ENCODE data around the gene TTLL12.
A peak's percentile ranks its signal among the peaks of the same experiment; 100 is the strongest.

TTLL12 gene

GRCh38 chr22:43186272-43187170 is at the start of gene TTLL12:
Gene TTLL12, minus strand, starts transcription at chr22:43187134. Its CDS starts 65 bp downstream, at chr22:43187069.
- no peaks in the 10 kb centered on the region for H3K9me3 ChIP-seq (ENCODE audit: control insufficient read depth in 1 of 2, low read length in 2 of 2)
- peaks cover 0 to 14% of the 10 kb centered on the region in 2 donors for H3K4me1 ChIP-seq (ENCODE audit: control insufficient read depth in 1 of 2, insufficient read depth in 2 of 2, low read length in 2 of 2)
- H3K4me3 ChIP-seq (ENCODE audit: low read depth in 1 of 2, low read length in 2 of 2): peak within 1 kb of the TSS; percentile 76 to 77
- no peaks in the 10 kb centered on the region for H3K27me3 ChIP-seq (ENCODE audit: low read depth, low read length)
- H3K27ac ChIP-seq (ENCODE audit: low read length): peak within 1 kb of the TSS; percentile 87
- peaks cover 0 to 5% of the 10 kb centered on the region in 2 donors for H3K36me3 ChIP-seq (ENCODE audit: control insufficient read depth in 1 of 2, insufficient read depth in 2 of 2, low read length in 2 of 2)

- H3K36me3 ChIP-seq (ENCODE audit: control insufficient read depth in 1 of 2, insufficient read depth in 2 of 2, low read length in 2 of 2): no peaks in the 10 kb centered on the region
- peaks cover 0 to 8% of the 10 kb centered on the region in 2 donors for H3K4me1 ChIP-seq (ENCODE audit: control insufficient read depth in 1 of 2, insufficient read depth in 2 of 2, low read length in 2 of 2)
- no peak overlapping the region for H3K4me3 ChIP-seq (ENCODE audit: low read depth in 1 of 2, low read length in 2 of 2)
- no peaks in the 10 kb centered on the region for H3K27me3 ChIP-seq (ENCODE audit: low read depth, low read length)
- H3K27ac ChIP-seq (ENCODE audit: low read length): no peak overlapping the region
- H3K9me3 ChIP-seq (ENCODE audit: control insufficient read depth in 1 of 2, low read length in 2 of 2): no peaks in the 10 kb centered on the region
Measured at GRCh38 chr22:43235445-43236409, 48.8 kb upstream of the TTLL12 start.

- H3K9me3 ChIP-seq (ENCODE audit: control insufficient read depth in 1 of 2, low read length in 2 of 2): no peaks in the 10 kb centered on the region
Measured at GRCh38 chr22:43234264-43234988, 47.5 kb upstream of the TTLL12 start.

GRCh38 chr22:43233529-43233928 is 46.6 kb upstream of the TTLL12 start:
- Histone ChIP-seq H3K9me3 (ENCODE audit: control insufficient read depth in 1 of 2, low read length in 2 of 2) (no peaks in the 10 kb centered on the region), H3K27me3 (ENCODE audit: low read depth, low read length) (no peaks in the 10 kb centered on the region), H3K4me3 (ENCODE audit: low read depth in 1 of 2, low read length in 2 of 2) (no peak overlapping the region), H3K36me3 (ENCODE audit: control insufficient read depth in 1 of 2, insufficient read depth in 2 of 2, low read length in 2 of 2) (no peaks in the 10 kb centered on the region), H3K27ac (ENCODE audit: low read length) (no peak overlapping the region), H3K4me1 (ENCODE audit: control insufficient read depth in 1 of 2, insufficient read depth in 2 of 2, low read length in 2 of 2) (no peaks in the 10 kb centered on the region)

More at GRCh38 chr22:43234264-43234988, 47.5 kb upstream of the TTLL12 start:
- Histone ChIP-seq H3K27ac (ENCODE audit: low read length) (no peak overlapping the region), H3K36me3 (ENCODE audit: control insufficient read depth in 1 of 2, insufficient read depth in 2 of 2, low read length in 2 of 2) (no peaks in the 10 kb centered on the region), H3K4me1 (ENCODE audit: control insufficient read depth in 1 of 2, insufficient read depth in 2 of 2, low read length in 2 of 2) (peaks cover 0 to 2% of the 10 kb centered on the region in 2 donors), H3K27me3 (ENCODE audit: low read depth, low read length) (no peaks in the 10 kb centered on the region), H3K4me3 (ENCODE audit: low read depth in 1 of 2, low read length in 2 of 2) (no peak overlapping the region)

GRCh38 chr22:43232445-43232844 is 45.5 kb upstream of the TTLL12 start:
- H3K27me3 ChIP-seq (ENCODE audit: low read depth, low read length): no peaks in the 10 kb centered on the region
- H3K36me3 ChIP-seq (ENCODE audit: control insufficient read depth in 1 of 2, insufficient read depth in 2 of 2, low read length in 2 of 2): no peaks in the 10 kb centered on the region
- H3K27ac ChIP-seq (ENCODE audit: low read length): no peak overlapping the region

GRCh38 chr22:43231724-43232034 is 44.7 kb upstream of the TTLL12 start:
- Histone ChIP-seq H3K4me3 (ENCODE audit: low read depth in 1 of 2, low read length in 2 of 2) (no peak overlapping the region), H3K36me3 (ENCODE audit: control insufficient read depth in 1 of 2, insufficient read depth in 2 of 2, low read length in 2 of 2) (no peaks in the 10 kb centered on the region), H3K9me3 (ENCODE audit: control insufficient read depth in 1 of 2, low read length in 2 of 2) (no peaks in the 10 kb centered on the region), H3K27ac (ENCODE audit: low read length) (no peak overlapping the region), H3K27me3 (ENCODE audit: low read depth, low read length) (no peaks in the 10 kb centered on the region), H3K4me1 (ENCODE audit: control insufficient read depth in 1 of 2, insufficient read depth in 2 of 2, low read length in 2 of 2) (no peaks in the 10 kb centered on the region)

More at GRCh38 chr22:43232445-43232844, 45.5 kb upstream of the TTLL12 start:
- no peaks in the 10 kb centered on the region for H3K9me3 ChIP-seq (ENCODE audit: control insufficient read depth in 1 of 2, low read length in 2 of 2)
- H3K4me1 ChIP-seq (ENCODE audit: control insufficient read depth in 1 of 2, insufficient read depth in 2 of 2, low read length in 2 of 2): no peaks in the 10 kb centered on the region
- no peak overlapping the region for H3K4me3 ChIP-seq (ENCODE audit: low read depth in 1 of 2, low read length in 2 of 2)

GRCh38 chr22:43230971-43231723 is 44.2 kb upstream of the TTLL12 start:
- Histone ChIP-seq H3K27ac (ENCODE audit: low read length) (no peak overlapping the region), H3K27me3 (ENCODE audit: low read depth, low read length) (no peaks in the 10 kb centered on the region), H3K4me3 (ENCODE audit: low read depth in 1 of 2, low read length in 2 of 2) (no peak overlapping the region), H3K9me3 (ENCODE audit: control insufficient read depth in 1 of 2, low read length in 2 of 2) (no peaks in the 10 kb centered on the region), H3K36me3 (ENCODE audit: control insufficient read depth in 1 of 2, insufficient read depth in 2 of 2, low read length in 2 of 2) (no peaks in the 10 kb centered on the region), H3K4me1 (ENCODE audit: control insufficient read depth in 1 of 2, insufficient read depth in 2 of 2, low read length in 2 of 2) (no peaks in the 10 kb centered on the region)

- H3K36me3 ChIP-seq (ENCODE audit: control insufficient read depth in 1 of 2, insufficient read depth in 2 of 2, low read length in 2 of 2): no peaks in the 10 kb centered on the region
- no peaks in the 10 kb centered on the region for H3K9me3 ChIP-seq (ENCODE audit: control insufficient read depth in 1 of 2, low read length in 2 of 2)
- no peaks in the 10 kb centered on the region for H3K27me3 ChIP-seq (ENCODE audit: low read depth, low read length)
- H3K4me3 ChIP-seq (ENCODE audit: low read depth in 1 of 2, low read length in 2 of 2): no peak overlapping the region
- no peaks in the 10 kb centered on the region for H3K4me1 ChIP-seq (ENCODE audit: control insufficient read depth in 1 of 2, insufficient read depth in 2 of 2, low read length in 2 of 2)
- no peak overlapping the region for H3K27ac ChIP-seq (ENCODE audit: low read length)
Measured at GRCh38 chr22:43230571-43230970, 43.6 kb upstream of the TTLL12 start.

GRCh38 chr22:43228863-43229262 is 41.9 kb upstream of the TTLL12 start:
- H3K9me3 ChIP-seq (ENCODE audit: control insufficient read depth in 1 of 2, low read length in 2 of 2): no peaks in the 10 kb centered on the region
- H3K4me3 ChIP-seq (ENCODE audit: low read depth in 1 of 2, low read length in 2 of 2): no peak overlapping the region
- no peaks in the 10 kb centered on the region for H3K36me3 ChIP-seq (ENCODE audit: control insufficient read depth in 1 of 2, insufficient read depth in 2 of 2, low read length in 2 of 2)
- H3K27ac ChIP-seq (ENCODE audit: low read length): no peak overlapping the region
- H3K27me3 ChIP-seq (ENCODE audit: low read depth, low read length): no peaks in the 10 kb centered on the region
- no peaks in the 10 kb centered on the region for H3K4me1 ChIP-seq (ENCODE audit: control insufficient read depth in 1 of 2, insufficient read depth in 2 of 2, low read length in 2 of 2)

GRCh38 chr22:43228330-43228729 is 41.4 kb upstream of the TTLL12 start:
- H3K27ac ChIP-seq (ENCODE audit: low read length): no peak overlapping the region
- no peaks in the 10 kb centered on the region for H3K4me1 ChIP-seq (ENCODE audit: control insufficient read depth in 1 of 2, insufficient read depth in 2 of 2, low read length in 2 of 2)
- H3K27me3 ChIP-seq (ENCODE audit: low read depth, low read length): no peaks in the 10 kb centered on the region
- H3K9me3 ChIP-seq (ENCODE audit: control insufficient read depth in 1 of 2, low read length in 2 of 2): no peaks in the 10 kb centered on the region
- no peak overlapping the region for H3K4me3 ChIP-seq (ENCODE audit: low read depth in 1 of 2, low read length in 2 of 2)
- no peaks in the 10 kb centered on the region for H3K36me3 ChIP-seq (ENCODE audit: control insufficient read depth in 1 of 2, insufficient read depth in 2 of 2, low read length in 2 of 2)

Data from muscle layer of duodenum (tissue), 2 donors.